Measurements from ENCODE around the gene NUTM2E.
"Not testable (repeated sequence)": the region's sequence is repeated elsewhere in the genome, so short reads cannot be mapped to it uniquely, and the experiment has no call there.

Gene NUTM2E, protein sequence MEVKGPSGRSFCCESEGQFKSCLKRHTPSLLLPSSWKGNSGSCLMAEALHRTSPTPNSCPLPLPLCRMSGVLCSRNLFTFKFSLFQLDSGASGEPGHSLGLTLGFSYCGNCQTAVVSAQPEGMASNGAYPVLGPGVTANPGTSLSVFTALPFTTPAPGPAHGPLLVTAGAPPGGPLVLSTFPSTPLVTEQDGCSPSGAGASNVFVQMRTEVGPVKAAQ (N-terminal part only)

DNA sequence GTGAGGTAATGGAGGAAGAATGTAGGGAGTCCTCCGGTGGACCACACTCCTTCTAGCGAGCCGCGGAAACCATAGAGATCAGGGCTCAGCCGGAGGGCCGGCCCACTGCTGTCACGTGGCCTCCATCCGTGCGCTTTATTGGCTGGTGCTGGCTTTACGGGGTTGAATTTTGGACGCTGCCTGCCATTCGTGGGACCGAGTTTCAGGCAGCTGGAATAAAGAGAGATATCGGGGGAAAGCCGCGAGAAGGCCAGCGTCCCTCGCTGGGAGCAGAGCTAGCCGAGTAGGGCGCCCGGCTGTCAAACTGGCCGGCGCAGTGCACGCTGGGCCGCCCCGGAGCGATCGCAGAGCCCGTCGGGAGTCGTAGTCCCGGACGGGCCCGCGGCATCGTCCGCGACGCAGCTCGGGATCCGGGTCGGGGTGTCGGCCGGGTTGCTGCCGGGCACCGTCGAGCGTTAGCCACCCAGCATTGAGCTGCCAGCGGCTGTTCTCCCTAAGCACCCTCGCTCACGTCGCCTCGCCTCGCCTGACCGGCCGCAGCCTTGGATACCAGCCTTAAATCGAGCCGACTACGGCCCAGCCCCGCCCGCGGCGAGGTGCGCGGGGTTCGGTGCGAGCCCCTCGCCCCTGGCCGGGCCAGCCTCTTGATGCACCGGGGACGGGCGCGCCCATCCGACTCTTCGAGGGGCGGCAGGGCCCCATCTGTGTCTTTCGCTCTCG is at the start of gene NUTM2E:
TSS of gene NUTM2E (plus strand) at position 244 of the 720 bp plus-strand sequence. CDS start 15,002 bp downstream, outside the sequence.
- DNase-seq (ENCODE audit: low read depth, low spot score), result peak; percentile 37

DNA sequence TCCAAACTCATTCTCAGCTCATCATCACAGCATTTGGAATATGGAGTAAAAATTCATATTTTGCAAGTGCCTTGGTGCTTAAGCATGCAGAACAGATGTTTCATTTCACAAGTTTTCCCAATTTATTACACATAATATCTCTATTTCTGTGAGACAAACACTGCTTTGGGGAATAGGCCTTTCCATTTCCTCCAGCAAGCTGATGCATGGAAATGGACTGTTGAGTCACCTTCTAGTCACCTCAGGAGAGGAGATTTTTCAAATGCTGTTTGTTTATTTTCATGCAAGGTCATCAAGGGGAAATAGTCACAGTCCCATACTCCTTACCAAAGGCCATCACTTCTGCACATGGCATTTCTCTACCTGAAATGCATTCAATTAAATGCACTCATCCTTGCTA is 48.5 kb upstream of the NUTM2E start:
- DNase-seq (ENCODE audit: low read depth, low spot score), result not testable (repeated sequence)

DNA sequence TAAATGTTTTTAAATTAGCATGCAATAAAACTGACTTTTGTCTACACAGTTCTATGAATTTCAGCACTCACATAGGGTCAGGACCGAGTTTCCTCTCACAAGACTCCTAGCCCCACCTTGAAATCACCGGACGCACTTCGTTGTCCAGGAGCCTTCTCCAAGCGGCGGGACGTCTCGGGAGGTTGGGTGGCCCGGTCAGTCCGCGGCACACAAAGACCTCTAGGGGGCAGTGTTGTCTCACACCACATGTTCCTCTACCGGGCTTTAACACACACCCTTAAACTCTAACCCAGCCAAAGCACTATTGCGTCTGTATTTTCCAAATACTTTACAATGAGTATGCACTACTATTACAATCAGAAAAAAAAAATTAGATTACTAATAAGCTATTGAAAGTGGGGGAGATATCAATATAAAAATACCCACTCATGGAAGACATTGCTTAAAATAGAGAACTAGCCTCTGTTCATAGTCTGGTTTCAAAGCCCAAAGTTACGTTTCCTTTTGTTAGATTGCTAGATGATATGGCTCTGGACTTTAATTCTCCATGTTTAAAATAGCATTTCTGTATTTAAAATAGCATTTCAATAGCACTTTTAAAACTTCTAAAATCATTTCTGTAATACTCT is 47.1 kb upstream of the NUTM2E start:
- peak; percentile 10 for DNase-seq (ENCODE audit: low read depth, low spot score)

DNA sequence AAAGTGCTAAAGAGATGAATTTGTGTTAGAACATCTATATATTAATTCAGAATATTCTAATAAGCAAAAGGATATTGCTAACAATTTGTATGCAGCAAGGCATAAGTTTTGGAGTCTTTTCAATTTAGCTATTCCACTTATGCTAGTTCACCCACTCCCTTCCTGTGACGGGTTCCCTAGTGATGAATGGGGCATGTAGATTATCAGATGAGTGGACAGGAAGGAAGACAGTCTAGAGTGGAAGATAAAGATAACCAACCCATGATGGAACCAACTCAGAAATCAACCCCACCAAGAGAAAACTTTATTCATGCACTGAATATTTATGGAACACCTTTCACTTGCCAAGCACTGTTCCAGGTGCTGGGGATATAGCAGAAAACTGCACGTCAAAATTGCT is 46.5 kb upstream of the NUTM2E start:
- DNase-seq (ENCODE audit: low read depth, low spot score), result not testable (repeated sequence)

DNA sequence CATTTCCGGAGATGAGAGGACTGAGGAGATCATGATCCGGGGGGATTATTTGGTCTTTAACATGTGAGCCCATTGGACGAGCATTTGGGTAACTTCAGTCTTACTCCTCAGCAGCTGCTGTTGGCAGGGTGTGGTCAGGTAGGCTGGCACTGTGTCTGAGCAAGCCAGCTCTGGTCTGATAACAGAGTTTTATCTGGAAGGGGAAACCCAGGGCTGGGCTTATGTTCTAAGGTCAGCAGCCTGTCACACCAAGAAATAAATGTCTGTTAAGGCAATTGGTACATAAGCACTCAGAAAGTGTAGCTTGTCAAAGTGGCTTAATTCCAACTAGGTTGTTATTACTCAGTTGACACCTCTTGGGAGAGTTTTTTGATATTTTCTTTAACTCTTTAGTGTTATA is 45.0 kb upstream of the NUTM2E start:
- DNase-seq (ENCODE audit: low read depth, low spot score), result not testable (repeated sequence)

DNA sequence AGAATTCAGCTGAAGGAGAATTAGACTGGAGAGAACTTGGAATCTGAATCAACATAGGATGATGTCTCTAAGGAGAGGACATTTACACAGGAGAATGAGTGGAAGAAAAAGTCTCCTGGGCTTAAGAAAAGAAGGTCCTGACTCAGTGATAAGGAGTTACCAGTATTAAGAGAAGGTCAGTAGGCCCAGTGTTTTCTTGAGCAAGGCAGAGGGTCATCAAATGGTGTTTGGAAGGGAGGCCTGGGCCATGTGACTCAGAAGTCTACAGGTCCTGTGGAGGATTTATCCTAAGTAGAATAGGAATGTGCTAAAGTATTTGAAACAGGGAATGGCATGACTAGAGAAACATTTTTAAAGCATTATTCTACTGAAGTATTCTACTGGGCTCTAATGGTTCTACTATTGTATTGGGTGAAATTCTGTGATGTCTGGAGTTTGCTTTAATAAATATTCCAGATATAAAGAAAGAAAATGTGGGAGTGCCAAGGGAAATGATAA is 39.0 kb upstream of the NUTM2E start:
- DNase-seq (ENCODE audit: low read depth, low spot score), result not testable (repeated sequence)

DNA sequence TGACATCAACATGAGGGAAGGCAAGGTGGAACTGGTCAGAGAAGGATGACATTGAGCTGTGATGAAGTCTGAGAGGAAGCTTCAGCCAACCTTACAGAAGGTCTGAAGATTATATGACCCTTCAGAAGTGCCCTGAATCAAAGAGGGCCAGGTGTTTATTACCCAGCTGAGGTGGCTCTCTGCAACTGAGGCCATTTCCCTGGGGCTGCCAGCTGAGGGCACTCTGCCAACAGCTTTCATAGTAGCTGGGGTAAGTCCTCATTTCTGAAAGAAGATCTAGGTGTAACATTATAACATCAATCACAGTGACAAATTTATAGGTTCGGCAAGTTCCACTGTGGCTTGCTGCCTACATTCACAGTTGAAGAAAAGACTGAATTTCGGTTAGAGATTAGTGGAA is 37.2 kb upstream of the NUTM2E start:
- not testable (repeated sequence) for DNase-seq (ENCODE audit: low read depth, low spot score)

DNA sequence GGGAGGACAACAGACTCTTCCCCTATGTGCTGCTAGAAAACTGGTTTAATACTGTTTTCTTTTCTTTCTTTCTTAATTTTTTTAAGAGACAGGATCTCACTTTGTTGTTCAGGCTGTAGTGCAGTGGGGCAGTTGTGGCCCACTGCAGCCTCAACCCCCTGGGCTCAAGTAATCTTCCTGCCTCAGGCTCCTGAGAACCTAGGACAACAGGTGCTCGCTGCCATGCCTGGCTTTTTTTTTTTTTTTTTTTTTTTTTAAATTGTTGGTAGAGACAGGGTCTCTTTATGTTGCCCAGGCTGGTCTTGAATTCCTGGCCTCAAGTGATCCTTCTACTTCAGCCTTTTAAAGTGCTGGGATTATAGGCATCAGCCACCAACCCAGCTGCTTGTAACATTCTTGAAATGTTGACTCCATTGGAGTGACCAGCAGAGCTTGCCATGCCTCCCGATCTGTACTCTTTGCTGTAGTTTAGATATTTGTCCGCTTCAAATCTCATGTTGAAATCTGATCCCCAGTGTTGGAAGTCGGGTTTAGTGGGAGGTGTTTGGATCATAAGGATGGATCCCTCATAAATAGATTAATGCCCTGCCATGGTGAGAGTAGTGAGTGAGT is 34.5 kb upstream of the NUTM2E start:
- DNase-seq (ENCODE audit: low read depth, low spot score), result not testable (repeated sequence)

DNA sequence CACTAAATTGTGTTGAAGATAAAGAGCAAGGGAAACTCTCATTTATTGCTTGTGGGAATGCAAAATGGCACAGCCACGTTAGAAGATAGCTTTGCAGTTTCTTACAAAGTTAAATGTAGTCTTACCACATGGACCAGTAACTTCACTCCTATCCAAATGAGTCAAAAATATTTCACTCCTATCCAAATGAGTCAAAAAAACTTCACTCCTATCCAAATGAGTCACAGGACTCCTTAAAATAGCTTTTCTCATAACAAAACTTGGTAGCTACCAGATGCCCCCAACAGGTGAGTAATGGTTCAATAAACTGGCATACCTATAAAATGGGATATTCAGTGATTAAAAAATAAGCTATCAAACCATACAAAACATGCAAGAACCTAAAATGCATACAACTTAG is 27.2 kb upstream of the NUTM2E start:
- not testable (repeated sequence) for DNase-seq (ENCODE audit: low read depth, low spot score)

DNA sequence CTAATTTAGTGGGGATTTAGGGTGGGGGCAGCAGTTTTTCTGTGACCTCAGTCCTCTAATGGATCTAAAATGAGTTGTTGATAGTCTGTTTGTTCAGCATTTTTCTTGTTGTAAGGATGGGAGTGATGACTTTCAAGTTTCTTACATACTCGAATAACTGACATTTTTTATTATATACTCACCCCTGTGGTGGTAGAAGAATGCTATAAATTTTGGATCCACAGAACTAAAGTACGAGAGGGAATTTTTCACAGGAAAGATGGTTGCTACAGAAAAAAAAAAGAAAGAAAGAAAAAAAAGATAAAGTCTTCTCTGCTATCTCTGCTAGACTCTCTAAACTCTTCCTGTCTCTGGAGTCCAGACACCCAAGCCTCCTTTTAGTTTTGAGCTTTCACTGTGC is 20.7 kb upstream of the NUTM2E start:
- DNase-seq (ENCODE audit: low read depth, low spot score), result not testable (repeated sequence)

DNA sequence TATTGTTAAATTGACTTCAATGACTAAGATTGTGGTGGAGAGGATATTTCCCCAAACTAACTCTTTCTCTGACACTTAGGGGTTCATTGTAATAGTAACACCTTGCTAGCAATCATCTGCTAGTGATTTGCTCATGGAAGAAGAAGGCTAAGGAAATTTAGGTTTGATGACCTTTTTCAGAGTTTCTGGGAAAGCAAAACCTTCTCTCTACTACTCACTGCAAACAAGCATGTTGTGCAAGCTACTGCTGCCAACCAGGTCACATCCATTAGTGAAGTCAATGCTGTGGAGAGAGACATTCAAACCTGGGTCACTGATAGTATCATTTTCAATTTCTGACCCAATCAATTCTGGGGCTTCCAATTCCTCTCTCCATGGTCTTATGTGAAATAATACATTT is 14.6 kb upstream of the NUTM2E start:
- DNase-seq (ENCODE audit: low read depth, low spot score), result not testable (repeated sequence)

DNA sequence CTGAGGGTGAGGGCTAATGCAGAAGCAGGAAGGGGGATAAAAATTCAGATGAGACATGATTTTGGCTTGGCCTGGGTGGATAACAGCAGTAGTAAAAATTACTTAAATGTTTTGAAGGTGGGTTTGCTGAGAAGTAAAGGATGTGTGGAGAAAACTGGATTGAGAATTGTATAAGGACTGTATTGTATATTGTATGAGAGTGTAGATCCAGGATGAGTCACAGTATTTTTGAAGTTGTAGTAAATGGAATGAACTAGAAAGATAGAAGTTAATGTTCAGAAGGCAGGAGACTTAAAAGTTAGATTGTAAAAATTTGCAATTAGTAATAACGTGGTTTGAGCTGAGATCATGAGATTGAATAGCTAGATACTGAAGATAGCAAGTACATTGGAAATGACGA is 10.2 kb upstream of the NUTM2E start:
- not testable (repeated sequence) for DNase-seq (ENCODE audit: low read depth, low spot score)

DNA sequence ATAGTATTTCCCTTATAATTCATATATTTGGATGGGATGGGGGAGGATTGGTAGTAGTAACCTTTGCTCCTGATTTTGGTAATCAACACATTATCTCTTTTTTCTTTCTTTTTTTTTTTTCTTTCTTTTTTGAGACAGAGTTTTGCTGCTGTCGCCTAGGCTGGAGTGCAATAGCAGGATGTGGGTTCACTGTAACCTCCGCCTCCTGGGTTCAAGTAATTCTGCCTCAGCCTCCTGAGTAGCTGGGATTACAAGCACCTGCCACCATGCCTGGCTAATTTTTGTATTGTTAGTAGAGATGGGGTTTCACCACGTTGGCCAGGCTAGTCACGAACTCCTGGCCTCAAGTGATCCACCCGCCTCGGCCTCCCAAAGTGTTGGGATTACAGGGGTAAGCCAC is 3.2 kb upstream of the NUTM2E start:
- not testable (repeated sequence) for DNase-seq (ENCODE audit: low read depth, low spot score)

DNA sequence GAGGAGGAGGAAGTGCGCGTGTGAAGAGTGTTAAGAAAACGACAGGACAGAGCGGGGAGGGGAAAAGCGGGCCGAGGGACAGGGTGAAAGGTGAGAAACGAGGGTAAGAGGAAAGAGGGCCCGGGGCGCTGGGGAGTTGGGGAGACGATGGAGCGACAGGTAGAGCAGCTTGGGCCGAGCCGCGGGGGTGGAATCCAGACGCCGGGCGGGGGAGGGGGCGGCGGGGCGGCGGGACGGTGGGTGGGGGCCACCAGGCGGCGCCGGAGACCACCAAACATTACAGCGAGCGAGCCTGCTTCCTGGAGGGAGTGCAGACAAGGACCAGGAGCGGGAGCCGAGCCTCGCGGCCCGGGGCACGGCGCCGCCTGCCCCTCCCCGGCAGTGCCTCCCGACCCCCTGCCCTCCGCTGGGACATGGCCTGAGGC is 940 bp upstream of the NUTM2E start:
- not testable (repeated sequence) for DNase-seq (ENCODE audit: low read depth, low spot score)

DNA sequence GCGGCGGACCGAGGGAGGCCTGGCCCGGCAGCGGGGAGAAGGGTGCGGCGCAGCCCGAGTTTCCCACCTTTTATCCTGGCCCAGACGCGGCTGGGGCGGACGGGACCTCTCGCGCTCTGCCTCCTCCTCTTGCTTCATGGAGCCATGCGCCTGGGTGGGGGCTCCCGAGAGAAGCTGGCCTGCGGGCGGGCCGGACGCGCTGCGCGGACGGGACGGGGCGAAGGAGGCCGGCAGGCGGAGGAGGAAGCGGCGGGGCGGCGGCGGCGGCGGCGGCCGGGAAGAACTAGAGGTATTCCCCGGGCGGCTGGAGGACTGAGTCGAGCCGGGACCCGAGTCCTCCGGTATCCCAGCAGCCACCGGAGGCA is 426 bp upstream of the NUTM2E start:
- not testable (repeated sequence) for DNase-seq (ENCODE audit: low read depth, low spot score)

DNA sequence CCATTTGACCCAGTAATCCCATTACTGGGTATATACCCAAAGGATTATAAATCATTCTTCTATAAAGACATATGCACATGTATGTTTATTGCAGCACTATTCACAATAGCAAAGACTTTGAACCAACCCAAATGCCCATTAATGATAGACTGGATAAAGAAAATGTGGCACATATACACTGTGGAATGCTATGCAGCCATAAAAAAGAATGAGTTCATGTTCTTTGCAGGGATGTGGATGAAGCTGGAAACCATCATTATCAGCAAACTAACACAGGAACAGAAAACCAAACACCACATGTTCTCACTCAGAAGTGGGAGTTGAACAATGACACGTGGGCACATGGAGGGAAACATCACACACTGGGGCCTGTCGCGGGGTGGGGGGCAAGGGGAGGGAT is 7.3 kb downstream of the NUTM2E start:
- DNase-seq (ENCODE audit: low read depth, low spot score), result not testable (repeated sequence)

DNA sequence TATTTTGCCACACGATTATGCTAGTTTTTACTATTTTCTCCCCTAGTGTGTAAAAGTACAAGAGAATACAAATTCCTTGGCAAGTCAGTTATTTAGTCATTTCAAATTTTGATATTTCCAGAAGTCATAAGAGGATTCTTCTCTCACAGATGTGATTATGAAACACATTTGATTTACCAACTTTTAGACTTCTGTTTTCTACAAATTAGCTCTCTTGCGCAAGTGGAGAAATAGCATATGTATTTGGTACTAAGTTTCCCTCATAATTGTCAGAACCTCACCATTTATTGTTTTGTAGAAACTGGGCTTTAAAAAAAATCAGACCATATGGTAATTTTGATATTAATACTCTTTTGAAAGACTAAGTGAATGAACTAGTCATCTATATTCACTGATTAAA is 9.4 kb downstream of the NUTM2E start:
- not testable (repeated sequence) for DNase-seq (ENCODE audit: low read depth, low spot score)

DNA sequence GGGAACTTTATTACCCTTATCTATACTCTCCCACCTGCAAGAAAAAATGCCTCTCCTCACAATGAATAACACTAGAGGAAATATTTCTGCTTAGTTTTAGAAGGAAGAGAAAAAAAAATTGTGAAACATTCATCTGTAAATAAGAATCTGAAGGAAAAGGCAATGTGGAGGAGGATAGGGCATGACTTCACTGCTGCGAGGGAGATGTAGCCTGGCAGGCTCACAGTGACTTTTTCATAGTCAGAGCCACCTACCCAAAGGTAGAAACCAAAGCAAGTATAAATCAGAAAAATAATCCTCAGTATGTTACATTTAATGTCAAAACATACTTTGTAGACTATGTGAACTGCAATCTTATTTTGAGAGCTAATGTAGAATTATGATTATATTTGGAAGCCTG is 10.4 kb downstream of the NUTM2E start:
- not testable (repeated sequence) for DNase-seq (ENCODE audit: low read depth, low spot score)

DNA sequence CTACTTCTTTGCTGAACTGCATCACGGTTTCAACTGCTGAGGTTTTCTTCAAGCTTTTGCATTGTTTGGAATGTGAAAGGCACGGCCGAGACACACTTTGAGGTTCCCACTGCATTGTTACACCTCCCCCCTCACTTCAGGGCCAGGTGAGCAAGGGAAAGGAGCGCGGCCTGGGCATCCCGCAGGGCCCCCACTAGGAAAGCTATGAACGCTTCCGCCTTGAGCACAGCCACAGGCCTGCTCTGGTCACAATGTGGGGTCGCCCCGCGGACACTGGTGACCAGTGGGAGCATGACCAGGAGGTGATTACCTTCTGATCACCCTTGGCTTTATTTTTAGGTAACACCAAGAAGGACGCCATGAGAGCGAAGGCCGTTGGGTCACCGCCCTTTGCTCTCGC is 11.9 kb downstream of the NUTM2E start:
- DNase-seq (ENCODE audit: low read depth, low spot score), result not testable (repeated sequence)

DNA sequence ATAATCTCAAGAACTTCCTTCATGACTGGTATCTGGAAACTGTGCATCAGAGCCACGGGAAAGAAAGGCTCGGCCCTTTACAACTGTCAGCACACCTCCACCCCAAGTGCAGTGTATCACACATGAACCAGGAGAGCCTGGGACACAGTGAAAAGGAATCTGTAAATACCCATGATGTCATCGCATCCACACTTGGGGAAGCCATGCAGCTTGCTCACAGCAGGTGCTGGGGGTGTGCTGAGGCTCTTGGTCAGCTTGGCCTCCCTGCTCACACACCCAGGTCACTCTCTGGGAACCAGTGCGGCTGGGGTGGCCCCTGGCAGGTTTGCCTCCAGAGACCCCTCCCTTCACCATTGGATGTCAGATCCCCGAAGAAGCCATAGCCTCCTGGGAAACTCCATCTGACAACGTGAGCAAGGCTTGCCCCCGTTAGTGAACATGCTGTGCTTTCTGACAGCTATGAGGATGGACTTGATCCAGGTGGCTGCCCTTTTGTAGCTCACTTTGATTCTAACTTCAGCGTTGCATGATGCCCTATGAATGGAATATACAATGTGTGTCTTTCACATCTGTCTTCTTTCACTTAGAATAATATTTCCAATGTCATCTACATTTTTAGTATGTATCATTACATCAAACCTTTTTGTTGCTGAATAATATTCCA is 26.8 kb downstream of the NUTM2E start:
- DNase-seq (ENCODE audit: low read depth, low spot score), result not testable (repeated sequence)

DNA sequence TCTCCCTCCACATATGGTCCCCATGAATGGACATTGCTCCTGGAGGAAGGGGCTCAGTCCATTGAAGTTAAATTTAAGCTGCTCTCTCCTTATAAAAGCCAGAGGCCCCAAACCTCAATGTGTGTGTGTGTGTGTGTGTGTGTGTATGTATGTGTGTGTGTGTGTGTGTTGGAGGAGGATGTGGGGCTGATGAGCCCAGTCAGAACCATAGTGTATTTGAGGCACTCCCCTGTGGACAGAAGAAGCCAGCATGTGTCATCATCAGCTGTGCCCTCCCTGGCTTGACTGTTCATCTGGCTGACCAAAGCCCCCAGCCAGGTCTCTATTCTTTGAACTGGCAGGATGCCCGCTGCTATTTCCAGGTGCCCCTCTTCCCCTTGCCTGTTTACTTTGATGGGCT is 35.7 kb downstream of the NUTM2E start:
- DNase-seq (ENCODE audit: low read depth, low spot score), result not testable (repeated sequence)

Measured in activated CD4-positive, CD25-positive, alpha-beta regulatory T cell treated with anti-CD3 and anti-CD28 coated beads, Interleukin-2, amount 50 U/mL, for 16 hours (primary cell).